ENCODE data around the gene SEC24C.
"Not testable (repeated sequence)": the region's sequence is repeated elsewhere in the genome, so short reads cannot be mapped to it uniquely, and the experiment has no call there.

The SEC24C gene

GRCh38 chr10:73743905-73744663, at the start of gene SEC24C:
Gene SEC24C, plus strand, starts transcription at chr10:73744372. Its CDS starts 2,461 bp downstream, at chr10:73746833.
- peak; percentile 71 for DNase-seq (ENCODE audit: insufficient read length, low spot score)
- FAIRE-seq: no peak
- no peak for TF ChIP-seq CTCF (IDR thresholded peaks at IDR 0.05; ENCODE audit: insufficient read depth, missing control alignments)

GRCh38 chr10:73695302-73695701, 48.9 kb upstream of the SEC24C start:
- not testable (repeated sequence) for FAIRE-seq; DNase-seq (ENCODE audit: insufficient read length, low spot score)

- DNase-seq (ENCODE audit: insufficient read length, low spot score); FAIRE-seq: not testable (repeated sequence)
Measured at GRCh38 chr10:73697675-73698159, 46.5 kb upstream of the SEC24C start, which contains the start of gene AGAP5. Gene AGAP5, minus strand, starts transcription at chr10:73698109. Its CDS starts 354 bp downstream, at chr10:73697755.

- FAIRE-seq; DNase-seq (ENCODE audit: insufficient read length, low spot score): not testable (repeated sequence)
Measured at GRCh38 chr10:73698819-73699218, 45.4 kb upstream of the SEC24C start.

GRCh38 chr10:73703924-73704323, 40.2 kb upstream of the SEC24C start:
- not testable (repeated sequence) for FAIRE-seq; DNase-seq (ENCODE audit: insufficient read length, low spot score)

- FAIRE-seq; DNase-seq (ENCODE audit: insufficient read length, low spot score): not testable (repeated sequence)
Measured at GRCh38 chr10:73705506-73706072, 38.6 kb upstream of the SEC24C start.

- not testable (repeated sequence) for FAIRE-seq; DNase-seq (ENCODE audit: insufficient read length, low spot score)
Measured at GRCh38 chr10:73706488-73706887, 37.7 kb upstream of the SEC24C start.

GRCh38 chr10:73707628-73708027, 36.5 kb upstream of the SEC24C start:
- DNase-seq (ENCODE audit: insufficient read length, low spot score); FAIRE-seq: not testable (repeated sequence)

GRCh38 chr10:73708122-73708521, 36.0 kb upstream of the SEC24C start:
- not testable (repeated sequence) for DNase-seq (ENCODE audit: insufficient read length, low spot score); FAIRE-seq

GRCh38 chr10:73711683-73712082, 32.5 kb upstream of the SEC24C start:
- not testable (repeated sequence) for FAIRE-seq

GRCh38 chr10:73713912-73714311, 30.3 kb upstream of the SEC24C start:
- not testable (repeated sequence) for FAIRE-seq; DNase-seq (ENCODE audit: insufficient read length, low spot score)

More at GRCh38 chr10:73711683-73712082, 32.5 kb upstream of the SEC24C start:
- not testable (repeated sequence) for DNase-seq (ENCODE audit: insufficient read length, low spot score)

- not testable (repeated sequence) for DNase-seq (ENCODE audit: insufficient read length, low spot score); FAIRE-seq
Measured at GRCh38 chr10:73714483-73714882, 29.7 kb upstream of the SEC24C start.

- DNase-seq (ENCODE audit: insufficient read length, low spot score); FAIRE-seq: not testable (repeated sequence)
Measured at GRCh38 chr10:73715179-73716156, 28.7 kb upstream of the SEC24C start.
